GM12872 (cell line): Measurements from ENCODE around the gene TYK2.

Experiments
- CTCF ChIP-seq: IDR thresholded peaks from 3 replicates; pipeline ENCODE4 v1.5.1; 2011; ENCODE audit warnings: low read depth, mild to moderate bottlenecking, low read length, moderate library complexity; ENCODE audit not compliant: insufficient read depth

The TYK2 gene

GRCh38 chr19:10379880-10380312 is 476 bp downstream of the TYK2 start:
- TF ChIP-seq CTCF: no peak

- no peak for TF ChIP-seq CTCF
Measured at GRCh38 chr19:10378124-10378523, 2.2 kb downstream of the TYK2 start.

- no peak for TF ChIP-seq CTCF
Measured at GRCh38 chr19:10374931-10375330, 5.4 kb downstream of the TYK2 start.

GRCh38 chr19:10372690-10373089 is 7.7 kb downstream of the TYK2 start:
- no peak for TF ChIP-seq CTCF

GRCh38 chr19:10368101-10368803 is 12.1 kb downstream of the TYK2 start:
- no peak for TF ChIP-seq CTCF

GRCh38 chr19:10365518-10365917 is 14.9 kb downstream of the TYK2 start:
- TF ChIP-seq CTCF: no peak

- no peak for TF ChIP-seq CTCF
Measured at GRCh38 chr19:10364644-10365043, 15.7 kb downstream of the TYK2 start.

GRCh38 chr19:10363789-10364281 is 16.5 kb downstream of the TYK2 start:
- TF ChIP-seq CTCF: no peak
